Gastroesophageal sphincter (tissue), 3 donors: ENCODE measurements around the gene CCDC80.

Source experiments
- CTCF ChIP-seq, 4 experiments: fragments of 200-600 bp in 2 of 4; fragments of 450-650 bp in 2 of 4; sonication (generic) in 1 of 4; IDR thresholded peaks; one replicate each; pipeline ENCODE4 v1.5.1; 2017 to 2019; ENCODE audit warnings: antibody characterized with exemption in 4 of 4, mild to moderate bottlenecking in 2 of 4, moderate library complexity in 2 of 4
- POLR2A ChIP-seq, 2 donors: fragments of 450-650 bp; IDR thresholded peaks; one replicate each; pipeline ENCODE4 v1.6.1; 2017; ENCODE audit warnings: antibody characterized with exemption in 2 of 2, mild to moderate bottlenecking in 2 of 2, moderate library complexity in 1 of 2
- POLR2AphosphoS5 ChIP-seq: sonication (generic); formaldehyde crosslinking; IDR thresholded peaks from one replicate; pipeline ENCODE4 v1.6.1; 2017; ENCODE audit warnings: antibody characterized with exemption

GRCh38 chr3:112639455-112640225 is 1.3 kb downstream of the CCDC80 start:
- no peak for TF ChIP-seq CTCF (IDR thresholded peaks at IDR 0.05)
- no peak for TF ChIP-seq POLR2AphosphoS5
- no peak for TF ChIP-seq POLR2A (IDR thresholded peaks at IDR 0.05)
